NCI-H510A treated with DMSO at 0.1 percent for 48 hours (cell line): ENCODE results near the gene ICE2.

Source experiments
- DNase-seq: peaks from one replicate; lab custom pipeline; 2025; lab: John Stamatoyannopoulos, UW

ICE2 gene

GRCh38 chr15:60387321-60387720 is 91.6 kb downstream of the ICE2 start:
- no peak for DNase-seq

GRCh38 chr15:60386615-60387014 is 92.3 kb downstream of the ICE2 start:
- DNase-seq = no peak

GRCh38 chr15:60385620-60386552 is 93.1 kb downstream of the ICE2 start:
- DNase-seq = no peak

- DNase-seq = no peak
Observed at GRCh38 chr15:60384526-60385126, 94.3 kb downstream of the ICE2 start.

- no peak for DNase-seq
Observed at GRCh38 chr15:60384053-60384452, 94.9 kb downstream of the ICE2 start.

- DNase-seq = no peak
Observed at GRCh38 chr15:60382773-60383674, 95.9 kb downstream of the ICE2 start.

GRCh38 chr15:60381148-60381788 is 97.7 kb downstream of the ICE2 start:
- DNase-seq = no peak

GRCh38 chr15:60379525-60380274 is 99.2 kb downstream of the ICE2 start:
- DNase-seq = no peak

GRCh38 chr15:60379185-60379524 is 99.8 kb downstream of the ICE2 start:
- DNase-seq = no peak

GRCh38 chr15:60376677-60377095 is 102.3 kb downstream of the ICE2 start:
- peak; percentile 22 for DNase-seq

GRCh38 chr15:60375306-60375705 is 103.6 kb downstream of the ICE2 start:
- no peak for DNase-seq

GRCh38 chr15:60374628-60375081 is 104.3 kb downstream of the ICE2 start:
- DNase-seq = peak; percentile 76

- DNase-seq = no peak
Observed at GRCh38 chr15:60374209-60374608, 104.7 kb downstream of the ICE2 start.

GRCh38 chr15:60373745-60374144 is 105.2 kb downstream of the ICE2 start:
- no peak for DNase-seq

GRCh38 chr15:60373327-60373726 is 105.6 kb downstream of the ICE2 start:
- DNase-seq = no peak

GRCh38 chr15:60372756-60373155 is 106.2 kb downstream of the ICE2 start:
- no peak for DNase-seq

GRCh38 chr15:60372227-60372626 is 106.7 kb downstream of the ICE2 start:
- no peak for DNase-seq

- DNase-seq = no peak
Observed at GRCh38 chr15:60371175-60372051, 107.5 kb downstream of the ICE2 start.

GRCh38 chr15:60370869-60371136 is 108.1 kb downstream of the ICE2 start:
- DNase-seq = no peak

GRCh38 chr15:60370105-60370868 is 108.7 kb downstream of the ICE2 start:
- no peak for DNase-seq
